PFSK-1 (cell line): ENCODE results near the gene RASA3.

ENCODE experiments used
- POLR2AphosphoS5 ChIP-seq: IDR thresholded peaks from 2 replicates; pipeline ENCODE4 v1.6.1; 2012; ENCODE audit warnings: low read depth, mild to moderate bottlenecking, control low read depth, low read length, moderate library complexity
- SIN3A ChIP-seq: IDR thresholded peaks from 2 replicates; pipeline ENCODE4 v1.6.1; 2012; ENCODE audit warnings: mild to moderate bottlenecking, low read length, moderate library complexity, borderline replicate concordance; ENCODE audit not compliant: insufficient read depth
- TAF1 ChIP-seq: IDR thresholded peaks from 2 replicates; pipeline ENCODE4 v1.6.1; 2012; ENCODE audit warnings: low read length, control low read depth, borderline replicate concordance; ENCODE audit not compliant: insufficient read depth
- TF ChIP-seq, protein P1 (sequence below), 2 experiments: IDR thresholded peaks; 2 replicates each; pipeline versions ENCODE4 v1.6.1 to v1.8.0; 2011 to 2012; ENCODE audit warnings: low read depth in 2 of 2, low read length in 2 of 2, control low read depth in 1 of 2, inconsistent platforms in 1 of 2, mild to moderate bottlenecking in 1 of 2, moderate library complexity in 1 of 2; ENCODE audit not compliant: insufficient read depth in 1 of 2

DNA sequence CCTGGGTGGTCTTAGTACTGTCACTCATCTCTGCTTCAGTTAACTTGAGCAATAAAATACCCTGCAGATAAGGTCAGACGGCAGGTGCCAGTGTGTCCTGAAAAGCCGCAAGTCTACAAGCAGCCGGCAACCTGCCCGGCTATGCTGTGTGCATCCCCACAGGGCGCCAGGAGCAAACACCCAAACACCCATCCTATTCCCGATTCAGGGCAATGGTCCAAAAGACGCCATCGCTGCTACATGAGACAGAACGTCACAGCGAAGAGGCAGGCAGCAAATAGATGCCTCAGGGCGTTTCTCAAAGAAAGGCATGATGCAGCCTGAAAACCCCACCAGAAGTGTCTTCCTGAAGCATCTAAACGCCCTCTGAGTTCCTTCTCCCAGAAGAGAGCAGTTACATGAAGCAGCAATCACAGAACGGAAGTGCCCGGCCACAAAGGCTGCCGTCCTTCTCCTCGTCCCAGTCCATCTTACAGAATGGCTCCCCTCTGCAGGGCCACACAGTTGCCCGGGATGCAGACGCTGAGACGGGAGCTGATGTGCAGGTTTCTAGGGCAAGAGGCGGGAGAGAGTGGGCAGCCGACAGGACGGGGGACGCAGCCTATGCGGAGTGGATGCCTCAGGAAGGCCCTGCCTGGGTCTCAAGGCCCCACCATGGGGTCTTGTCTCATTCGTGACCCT is 35.1 kb downstream of the RASA3 start:
- TF ChIP-seq, protein P1, sequence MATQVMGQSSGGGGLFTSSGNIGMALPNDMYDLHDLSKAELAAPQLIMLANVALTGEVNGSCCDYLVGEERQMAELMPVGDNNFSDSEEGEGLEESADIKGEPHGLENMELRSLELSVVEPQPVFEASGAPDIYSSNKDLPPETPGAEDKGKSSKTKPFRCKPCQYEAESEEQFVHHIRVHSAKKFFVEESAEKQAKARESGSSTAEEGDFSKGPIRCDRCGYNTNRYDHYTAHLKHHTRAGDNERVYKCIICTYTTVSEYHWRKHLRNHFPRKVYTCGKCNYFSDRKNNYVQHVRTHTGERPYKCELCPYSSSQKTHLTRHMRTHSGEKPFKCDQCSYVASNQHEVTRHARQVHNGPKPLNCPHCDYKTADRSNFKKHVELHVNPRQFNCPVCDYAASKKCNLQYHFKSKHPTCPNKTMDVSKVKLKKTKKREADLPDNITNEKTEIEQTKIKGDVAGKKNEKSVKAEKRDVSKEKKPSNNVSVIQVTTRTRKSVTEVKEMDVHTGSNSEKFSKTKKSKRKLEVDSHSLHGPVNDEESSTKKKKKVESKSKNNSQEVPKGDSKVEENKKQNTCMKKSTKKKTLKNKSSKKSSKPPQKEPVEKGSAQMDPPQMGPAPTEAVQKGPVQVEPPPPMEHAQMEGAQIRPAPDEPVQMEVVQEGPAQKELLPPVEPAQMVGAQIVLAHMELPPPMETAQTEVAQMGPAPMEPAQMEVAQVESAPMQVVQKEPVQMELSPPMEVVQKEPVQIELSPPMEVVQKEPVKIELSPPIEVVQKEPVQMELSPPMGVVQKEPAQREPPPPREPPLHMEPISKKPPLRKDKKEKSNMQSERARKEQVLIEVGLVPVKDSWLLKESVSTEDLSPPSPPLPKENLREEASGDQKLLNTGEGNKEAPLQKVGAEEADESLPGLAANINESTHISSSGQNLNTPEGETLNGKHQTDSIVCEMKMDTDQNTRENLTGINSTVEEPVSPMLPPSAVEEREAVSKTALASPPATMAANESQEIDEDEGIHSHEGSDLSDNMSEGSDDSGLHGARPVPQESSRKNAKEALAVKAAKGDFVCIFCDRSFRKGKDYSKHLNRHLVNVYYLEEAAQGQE (IDR thresholded peaks at IDR 0.05; ENCODE audit: insufficient read depth in 1 of 2, low read depth in 2 of 2, low read length in 2 of 2) = no peak
- TF ChIP-seq SIN3A = no peak
- TF ChIP-seq POLR2AphosphoS5 = no peak
- TF ChIP-seq TAF1 = no peak
